GM12878 (cell line): ENCODE measurements around the gene RBM12.

Experiments
- CREB1 ChIP-seq: IDR thresholded peaks from 2 replicates; pipeline ENCODE4 v1.6.1; 2012; ENCODE audit warnings: low read depth, mild to moderate bottlenecking, inconsistent platforms
- CTCF ChIP-seq, 3 experiments: IDR thresholded peaks in 2 of 3; conservative IDR thresholded peaks in 1 of 3; 2 replicates each; pipeline ENCODE4 v1.5.1; 2011; ENCODE audit warnings: low read depth in 3 of 3, low read length in 3 of 3, mild to moderate bottlenecking in 3 of 3, control low read depth in 2 of 3, moderate library complexity in 2 of 3, inconsistent platforms in 1 of 3, mixed read lengths in 1 of 3; ENCODE audit not compliant: control insufficient read depth in 2 of 3, insufficient read depth in 1 of 3; ENCODE audit errors: extremely low read depth in 1 of 3
- EGR1 ChIP-seq, 2 experiments: IDR thresholded peaks; 1 replicate in 1 of 2; 2 replicates in 1 of 2; pipeline ENCODE4 v1.6.1; 2011 to 2012; ENCODE audit warnings: low read depth in 2 of 2, low read length in 2 of 2, borderline replicate concordance in 1 of 2, mild to moderate bottlenecking in 1 of 2, moderate library complexity in 1 of 2
- ESRRA ChIP-seq: IDR thresholded peaks from 2 replicates; pipeline ENCODE4 v1.6.1; 2012; ENCODE audit warnings: mild to moderate bottlenecking, low read length, improper control_type of control experiment
- GABPA ChIP-seq: IDR thresholded peaks from 2 replicates; pipeline ENCODE4 v1.6.1; 2014; ENCODE audit warnings: antibody characterized with exemption, low read depth, mild to moderate bottlenecking, inconsistent platforms
- MYC ChIP-seq: IDR thresholded peaks from 2 replicates; pipeline ENCODE4 v1.6.1; 2011; ENCODE audit warnings: mild to moderate bottlenecking, low read length, moderate library complexity, inconsistent platforms; ENCODE audit not compliant: insufficient read depth, insufficient replicate concordance, insufficient read length, severe bottlenecking
- POLR2A ChIP-seq: IDR thresholded peaks from 2 replicates; pipeline ENCODE4 v1.6.1; 2011; ENCODE audit warnings: low read depth, mild to moderate bottlenecking, low read length
- POLR2AphosphoS2 ChIP-seq: IDR thresholded peaks from 2 replicates; pipeline ENCODE4 v1.6.1; 2011; ENCODE audit warnings: low read depth, mild to moderate bottlenecking, low read length, improper control_type of control experiment, moderate library complexity
- SP1 ChIP-seq: IDR thresholded peaks from one replicate; pipeline ENCODE4 v1.6.1; 2011; ENCODE audit warnings: low read depth, low read length
- TCF7 ChIP-seq: IDR thresholded peaks from 2 replicates; pipeline ENCODE4 v1.6.1; 2014; ENCODE audit warnings: antibody characterized with exemption, borderline replicate concordance
- TF ChIP-seq, protein P1 (sequence below): fragments of 450-650 bp; formaldehyde crosslinking; IDR thresholded peaks from 2 replicates; pipeline ENCODE4 v1.5.0; 2022; ENCODE audit warnings: mild to moderate bottlenecking, missing genetic modification characterization
- TF ChIP-seq, protein P2 (sequence below): IDR thresholded peaks from 2 replicates; pipeline ENCODE4 v1.6.1; 2012; ENCODE audit warnings: mild to moderate bottlenecking, low read depth, low read length

- TF ChIP-seq, protein P1, sequence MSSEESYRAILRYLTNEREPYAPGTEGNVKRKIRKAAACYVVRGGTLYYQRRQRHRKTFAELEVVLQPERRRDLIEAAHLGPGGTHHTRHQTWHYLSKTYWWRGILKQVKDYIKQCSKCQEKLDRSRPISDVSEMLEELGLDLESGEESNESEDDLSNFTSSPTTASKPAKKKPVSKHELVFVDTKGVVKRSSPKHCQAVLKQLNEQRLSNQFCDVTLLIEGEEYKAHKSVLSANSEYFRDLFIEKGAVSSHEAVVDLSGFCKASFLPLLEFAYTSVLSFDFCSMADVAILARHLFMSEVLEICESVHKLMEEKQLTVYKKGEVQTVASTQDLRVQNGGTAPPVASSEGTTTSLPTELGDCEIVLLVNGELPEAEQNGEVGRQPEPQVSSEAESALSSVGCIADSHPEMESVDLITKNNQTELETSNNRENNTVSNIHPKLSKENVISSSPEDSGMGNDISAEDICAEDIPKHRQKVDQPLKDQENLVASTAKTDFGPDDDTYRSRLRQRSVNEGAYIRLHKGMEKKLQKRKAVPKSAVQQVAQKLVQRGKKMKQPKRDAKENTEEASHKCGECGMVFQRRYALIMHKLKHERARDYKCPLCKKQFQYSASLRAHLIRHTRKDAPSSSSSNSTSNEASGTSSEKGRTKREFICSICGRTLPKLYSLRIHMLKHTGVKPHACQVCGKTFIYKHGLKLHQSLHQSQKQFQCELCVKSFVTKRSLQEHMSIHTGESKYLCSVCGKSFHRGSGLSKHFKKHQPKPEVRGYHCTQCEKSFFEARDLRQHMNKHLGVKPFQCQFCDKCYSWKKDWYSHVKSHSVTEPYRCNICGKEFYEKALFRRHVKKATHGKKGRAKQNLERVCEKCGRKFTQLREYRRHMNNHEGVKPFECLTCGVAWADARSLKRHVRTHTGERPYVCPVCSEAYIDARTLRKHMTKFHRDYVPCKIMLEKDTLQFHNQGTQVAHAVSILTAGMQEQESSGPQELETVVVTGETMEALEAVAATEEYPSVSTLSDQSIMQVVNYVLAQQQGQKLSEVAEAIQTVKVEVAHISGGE (CRISPR knock-in tag), result no peak
- TF ChIP-seq, protein P2, sequence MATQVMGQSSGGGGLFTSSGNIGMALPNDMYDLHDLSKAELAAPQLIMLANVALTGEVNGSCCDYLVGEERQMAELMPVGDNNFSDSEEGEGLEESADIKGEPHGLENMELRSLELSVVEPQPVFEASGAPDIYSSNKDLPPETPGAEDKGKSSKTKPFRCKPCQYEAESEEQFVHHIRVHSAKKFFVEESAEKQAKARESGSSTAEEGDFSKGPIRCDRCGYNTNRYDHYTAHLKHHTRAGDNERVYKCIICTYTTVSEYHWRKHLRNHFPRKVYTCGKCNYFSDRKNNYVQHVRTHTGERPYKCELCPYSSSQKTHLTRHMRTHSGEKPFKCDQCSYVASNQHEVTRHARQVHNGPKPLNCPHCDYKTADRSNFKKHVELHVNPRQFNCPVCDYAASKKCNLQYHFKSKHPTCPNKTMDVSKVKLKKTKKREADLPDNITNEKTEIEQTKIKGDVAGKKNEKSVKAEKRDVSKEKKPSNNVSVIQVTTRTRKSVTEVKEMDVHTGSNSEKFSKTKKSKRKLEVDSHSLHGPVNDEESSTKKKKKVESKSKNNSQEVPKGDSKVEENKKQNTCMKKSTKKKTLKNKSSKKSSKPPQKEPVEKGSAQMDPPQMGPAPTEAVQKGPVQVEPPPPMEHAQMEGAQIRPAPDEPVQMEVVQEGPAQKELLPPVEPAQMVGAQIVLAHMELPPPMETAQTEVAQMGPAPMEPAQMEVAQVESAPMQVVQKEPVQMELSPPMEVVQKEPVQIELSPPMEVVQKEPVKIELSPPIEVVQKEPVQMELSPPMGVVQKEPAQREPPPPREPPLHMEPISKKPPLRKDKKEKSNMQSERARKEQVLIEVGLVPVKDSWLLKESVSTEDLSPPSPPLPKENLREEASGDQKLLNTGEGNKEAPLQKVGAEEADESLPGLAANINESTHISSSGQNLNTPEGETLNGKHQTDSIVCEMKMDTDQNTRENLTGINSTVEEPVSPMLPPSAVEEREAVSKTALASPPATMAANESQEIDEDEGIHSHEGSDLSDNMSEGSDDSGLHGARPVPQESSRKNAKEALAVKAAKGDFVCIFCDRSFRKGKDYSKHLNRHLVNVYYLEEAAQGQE, result no peak
- TF ChIP-seq TCF7 (no peak), GABPA (no peak), POLR2AphosphoS2 (no peak), POLR2A (no peak), CTCF (IDR thresholded peaks at IDR 0.05 in 2 of 3, conservative IDR thresholded peaks at IDR 0.05 in 1 of 3; ENCODE audit: control insufficient read depth in 2 of 3, extremely low read depth in 1 of 3, insufficient read depth in 1 of 3, low read depth in 3 of 3, low read length in 3 of 3) (no peak), ESRRA (no peak), CREB1 (no peak), EGR1 (IDR thresholded peaks at IDR 0.05; ENCODE audit: borderline replicate concordance in 1 of 2, low read depth in 2 of 2, low read length in 2 of 2) (no peak), MYC (no peak), SP1 (no peak)
Observed at GRCh38 chr20:35602851-35603495, 61.7 kb downstream of the RBM12 start.
